ENCODE results near the gene PRR4. TPM values are rescaled to one million over a fixed set of nuclear protein-coding genes. Genes with fewer than 3 reads are reported as not detected.

Gene PRR4
- total RNA-seq (2022; extraction: Qiagen RNA extraction; ENCODE audit: low read depth) = 1.2 to 2.5 TPM (median 1.9 TPM) in 5 replicates

GRCh38 chr12:10849425-10849878, at the start of gene PRR4:
PRR4 (minus strand) TSS chr12:10849475; CDS start chr12:10849437, 38 bp downstream.

GRCh38 chr12:10884086-10884725, 34.9 kb upstream of the PRR4 start, which contains the start of gene PRH1:
PRH1 (minus strand) TSS chr12:10884255; CDS start chr12:10884217, 38 bp downstream.

GRCh38 chr12:10826258-10826657, 23.0 kb downstream of the PRR4 start, which contains the start of gene TAS2R10:
TAS2R10 (minus strand) TSS chr12:10826358; CDS start chr12:10826269, 89 bp downstream.

GRCh38 chr12:10810068-10810467, 39.2 kb downstream of the PRR4 start, which contains the start of gene TAS2R9:
TAS2R9 (minus strand) TSS chr12:10810168; CDS start chr12:10810075, 93 bp downstream.

GRCh38 chr12:10807186-10807585, 42.1 kb downstream of the PRR4 start, which contains the start of gene TAS2R8:
TAS2R8 (minus strand) TSS chr12:10807286; CDS start chr12:10806980, 306 bp downstream.

GRCh38 chr12:10802587-10802986, 46.7 kb downstream of the PRR4 start, which contains the start of gene TAS2R7:
TAS2R7 (minus strand) TSS chr12:10802627; CDS start chr12:10802570, 57 bp downstream.

Other genes starting within 250 kb of the PRR4 start
- 44.3 to 79.8 TPM (median 49.1 TPM) in 5 replicates for gene MAGOHB, start 235.9 kb downstream of the PRR4 start, total RNA-seq (2022; extraction: Qiagen RNA extraction; ENCODE audit: low read depth)
- 0.14 to 0.53 TPM (median 0.31 TPM) in 5 replicates for gene STYK1, start 175.4 kb downstream of the PRR4 start, total RNA-seq (2022; extraction: Qiagen RNA extraction; ENCODE audit: low read depth)
- gene YBX3, start 126.2 kb downstream of the PRR4 start, total RNA-seq (2022; extraction: Qiagen RNA extraction; ENCODE audit: low read depth) = 252 to 314 TPM (median 266 TPM) in 5 replicates
- not detected in 5 replicates for gene TAS2R7, start 46.8 kb downstream of the PRR4 start, total RNA-seq (2022; extraction: Qiagen RNA extraction; ENCODE audit: low read depth)
- gene TAS2R8, start 42.2 kb downstream of the PRR4 start, total RNA-seq (2022; extraction: Qiagen RNA extraction; ENCODE audit: low read depth) = not detected in 5 replicates
- not detected in 5 replicates for gene TAS2R9, start 39.3 kb downstream of the PRR4 start, total RNA-seq (2022; extraction: Qiagen RNA extraction; ENCODE audit: low read depth)
- gene TAS2R10, start 23.1 kb downstream of the PRR4 start, total RNA-seq (2022; extraction: Qiagen RNA extraction; ENCODE audit: low read depth) = 0.19 TPM in 1 of 5 replicates, not detected in the others
- 2.2 to 5.4 TPM (median 2.9 TPM) in 5 replicates for gene PRH1, start 34.8 kb upstream of the PRR4 start, total RNA-seq (2022; extraction: Qiagen RNA extraction; ENCODE audit: low read depth)
- not detected in 5 replicates for gene TAS2R13, start 60.1 kb upstream of the PRR4 start, total RNA-seq (2022; extraction: Qiagen RNA extraction; ENCODE audit: low read depth)
- gene PRH2, start 79.8 kb upstream of the PRR4 start, total RNA-seq (2022; extraction: Qiagen RNA extraction; ENCODE audit: low read depth) = not detected in 5 replicates
- gene TAS2R14, start 89.8 kb upstream of the PRR4 start, total RNA-seq (2022; extraction: Qiagen RNA extraction; ENCODE audit: low read depth) = 0.47 to 0.77 TPM (median 0.56 TPM) in 5 replicates
- not detected in 5 replicates for gene TAS2R50, start 137.4 kb upstream of the PRR4 start, total RNA-seq (2022; extraction: Qiagen RNA extraction; ENCODE audit: low read depth)
- gene TAS2R20, start 148.8 kb upstream of the PRR4 start, total RNA-seq (2022; extraction: Qiagen RNA extraction; ENCODE audit: low read depth) = 0.13 to 0.30 TPM (median 0.18 TPM) in 4 of 5 replicates, not detected in the other
- gene TAS2R19, start 173.1 kb upstream of the PRR4 start, total RNA-seq (2022; extraction: Qiagen RNA extraction; ENCODE audit: low read depth) = 0.19 TPM in 1 of 5 replicates, not detected in the others
- 0.33 TPM in 1 of 5 replicates, not detected in the others for gene TAS2R31, start 181.9 kb upstream of the PRR4 start, total RNA-seq (2022; extraction: Qiagen RNA extraction; ENCODE audit: low read depth)
- gene TAS2R46, start 212.8 kb upstream of the PRR4 start, total RNA-seq (2022; extraction: Qiagen RNA extraction; ENCODE audit: low read depth) = not detected in 5 replicates
- not detected in 5 replicates for gene TAS2R43, start 242.8 kb upstream of the PRR4 start, total RNA-seq (2022; extraction: Qiagen RNA extraction; ENCODE audit: low read depth)